GM12878 (cell line): ENCODE data around the gene MAP3K7CL. TPM values are rescaled to one million over a fixed set of nuclear protein-coding genes. Genes with fewer than 3 reads are reported as not detected.

Experiments
- ATAC-seq: fragments of 200-7000 bp; cut with Tn5 transposase; 3 replicates; pipeline ENCODE4 v1.9.1; 2020; ENCODE audit warnings: mild to moderate bottlenecking, moderate library complexity
- BruUV-seq: library from RNA; stranded (reverse); fragments of 400-500 nt; replicated peaks from 2 replicates; lab custom pipeline; 2021; lab: Mats Ljungman, UMichigan
- CTCF ChIA-PET: fragments of 300-600 bp; sonication (Branson Sonifier 250); formaldehyde crosslinking; extraction: SDS; loops from one replicate; lab custom pipeline; 2021; ENCODE audit warnings: inconsistent platforms; lab: Yijun Ruan, JAX
- POLR2A ChIA-PET: fragments of 350-600 bp; formaldehyde crosslinking; extraction: SDS; loops from one replicate; lab custom pipeline; 2021; ENCODE audit warnings: inconsistent platforms; lab: Charles Lee
- RAD21 ChIA-PET: fragments of 300-600 bp; sonication (Branson Sonifier 250); formaldehyde crosslinking; loops from one replicate; lab custom pipeline; 2023; ENCODE audit warnings: antibody characterized with exemption; ENCODE audit not compliant: unreplicated experiment; lab: Charles Lee
- SMC1A ChIA-PET: fragments of 300-600 bp; sonication (Branson Sonifier 250); formaldehyde crosslinking; loops from one replicate; lab custom pipeline; 2023; ENCODE audit not compliant: unreplicated experiment, uncharacterized antibody; lab: Charles Lee
- DNase-seq: peaks from one replicate; pipeline ENCODE4 v3.0.0-alpha.2; 2011; ENCODE audit warnings: low read depth, low spot score
- FAIRE-seq: peaks from 3 replicates; lab custom pipeline; 2011; peaks lifted over from hg19 to GRCh38; lab: Jason Lieb, UNC
- H2AFZ ChIP-seq: 2 replicates; pipeline ENCODE4 v1.6.0; 2011; ENCODE audit warnings: low read depth, low read length, control low read depth; ENCODE audit not compliant: control insufficient read depth
- H3K27ac ChIP-seq: 2 replicates; pipeline ENCODE4 v1.5.1; 2011; ENCODE audit warnings: control low read depth; ENCODE audit not compliant: control insufficient read depth, insufficient read depth
- H3K27me3 ChIP-seq, 2 experiments: replicated peaks in 1 of 2; 2 replicates each; pipeline versions ENCODE4 v1.6.0 to v1.6.1; 2011; ENCODE audit warnings: low read length in 1 of 2; ENCODE audit not compliant: control insufficient read depth in 2 of 2, insufficient read depth in 2 of 2
- H3K36me3 ChIP-seq, 2 experiments: 2 replicates each; pipeline ENCODE4 v1.5.1; 2011; ENCODE audit warnings: low read length in 1 of 2; ENCODE audit not compliant: control insufficient read depth in 2 of 2, insufficient read depth in 2 of 2
- H3K4me1 ChIP-seq: 2 replicates; pipeline ENCODE4 v1.6.1; 2011; ENCODE audit warnings: mild to moderate bottlenecking, low read length, moderate library complexity, mixed read lengths; ENCODE audit not compliant: control insufficient read depth, insufficient read depth
- H3K4me2 ChIP-seq: 2 replicates; pipeline ENCODE4 v1.6.0; 2011; ENCODE audit warnings: control low read depth; ENCODE audit not compliant: control insufficient read depth, insufficient read depth
- H3K4me3 ChIP-seq: fragments of 200-600 bp; sonication (generic); 2 replicates; pipeline ENCODE4 v1.5.1; 2016
- H3K79me2 ChIP-seq: 2 replicates; pipeline ENCODE4 v1.6.0; 2011; ENCODE audit warnings: low read length; ENCODE audit not compliant: control insufficient read depth, insufficient read depth
- H3K9ac ChIP-seq: 2 replicates; pipeline ENCODE4 v1.8.0; 2011; ENCODE audit warnings: low read length, control low read depth, mixed read lengths; ENCODE audit not compliant: control insufficient read depth, insufficient read depth
- H3K9me3 ChIP-seq: replicated peaks from 3 replicates; pipeline ENCODE4 v1.5.1; 2011; ENCODE audit warnings: mild to moderate bottlenecking, low read length; ENCODE audit not compliant: control insufficient read depth, insufficient read depth
- H4K20me1 ChIP-seq: 2 replicates; pipeline ENCODE4 v1.6.0; 2011; ENCODE audit not compliant: control insufficient read depth, insufficient read depth
- ASH2L ChIP-seq: fragments of 300-600, 200-600 bp; sonication (generic); IDR thresholded peaks from 2 replicates; pipeline ENCODE4 v1.6.1; 2017; ENCODE audit warnings: low read depth, mild to moderate bottlenecking, borderline replicate concordance
- BHLHE40 ChIP-seq, 2 experiments: fragments of 450-650 bp in 1 of 2; IDR thresholded peaks; 2 replicates each; pipeline ENCODE4 v1.6.1; 2011 to 2017; ENCODE audit warnings: low read depth in 2 of 2, borderline replicate concordance in 1 of 2, improper control_type of control experiment in 1 of 2, low read length in 1 of 2, mild to moderate bottlenecking in 1 of 2
- CHD2 ChIP-seq: IDR thresholded peaks from 2 replicates; pipeline ENCODE4 v1.6.1; 2011; ENCODE audit warnings: low read depth, low read length, improper control_type of control experiment, borderline replicate concordance
- CREB1 ChIP-seq: IDR thresholded peaks from 2 replicates; pipeline ENCODE4 v1.6.1; 2012; ENCODE audit warnings: low read depth, mild to moderate bottlenecking, inconsistent platforms
- IKZF1 ChIP-seq: fragments of 450-650 bp; conservative IDR thresholded peaks from 2 replicates; pipeline ENCODE4 v1.6.1; 2017; ENCODE audit warnings: antibody characterized with exemption, mild to moderate bottlenecking
- KAT2A ChIP-seq: conservative IDR thresholded peaks from 2 replicates; pipeline ENCODE4 v1.6.1; 2011; ENCODE audit warnings: low read depth, low read length; ENCODE audit not compliant: control insufficient read depth
- MTA2 ChIP-seq: fragments of 450-650 bp; IDR thresholded peaks from 2 replicates; pipeline ENCODE4 v1.6.1; 2016; ENCODE audit warnings: low read depth, mild to moderate bottlenecking, moderate library complexity
- MTA3 ChIP-seq: IDR thresholded peaks from 2 replicates; pipeline ENCODE4 v1.6.1; 2012; ENCODE audit warnings: low read length, inconsistent platforms, borderline replicate concordance
- NFIC ChIP-seq: IDR thresholded peaks from 2 replicates; pipeline ENCODE4 v1.6.1; 2012; ENCODE audit warnings: low read depth, mild to moderate bottlenecking, inconsistent platforms, low read length, moderate library complexity
- PAX8 ChIP-seq: fragments of 450-650 bp; IDR thresholded peaks from 2 replicates; pipeline ENCODE4 v1.6.1; 2017; ENCODE audit warnings: mild to moderate bottlenecking, moderate library complexity
- ZNF384 ChIP-seq: IDR thresholded peaks from 2 replicates; pipeline ENCODE4 v1.6.1; 2012; ENCODE audit warnings: low read depth, mild to moderate bottlenecking, low read length, improper control_type of control experiment, borderline replicate concordance
- ZSCAN29 ChIP-seq: fragments of 450-650 bp; IDR thresholded peaks from 2 replicates; pipeline ENCODE4 v1.6.1; 2017; ENCODE audit warnings: mild to moderate bottlenecking, moderate library complexity
- WGBS: methylation state at CpG from one replicate; pipeline ENCODE4 v1.1.6; 2016; ENCODE audit warnings: low lambda C conversion rate; ENCODE audit not compliant: insufficient replicate concordance, insufficient coverage; ENCODE audit errors: missing lambda C conversion rate; 5-methylcytosine and 5-hydroxymethylcytosine counted together
- in situ Hi-C: fragments of 300-500 bp; cut with MboI; formaldehyde crosslinking; loops from 9 replicates; pipeline ENCODE4 v1.14.3; 2018; ENCODE audit warnings: mixed read lengths
- intact Hi-C: fragments of 100-400 bp; cut with micrococcal nuclease; formaldehyde crosslinking; loops from one replicate; pipeline ENCODE4 v1.14.2; 2022; ENCODE audit not compliant: unreplicated experiment
- polyA plus RNA-seq, 11 experiments: library from polyadenylated mRNA; depleted of rRNA in 4 of 11; unstranded in 6 of 11; stranded (reverse) in 5 of 11; fragments of >200 nt; fragmentation: Nextera tagmentation in 4 of 11; fragmentation: Illumina TruSeq in 1 of 11; extraction: Ambion mirVana in 4 of 11; extraction: Trizol in 1 of 11; gene quantifications; 1 replicate in 1 of 11; 2 replicates in 10 of 11; pipeline versions ENCODE4 v1.2.1 to v1.2.3, GENCODE V29; 2011 to 2016; ENCODE audit warnings: inconsistent platforms in 2 of 11, missing spikeins in 2 of 11, low read depth in 1 of 11
- total RNA-seq, 4 experiments: library from RNA; depleted of rRNA in 3 of 4; stranded (reverse); fragments of >200 nt in 3 of 4; fragmentation: Illumina TruSeq in 1 of 4; extraction: Trizol in 1 of 4; gene quantifications; 2 replicates each; pipeline versions ENCODE4 v1.2.1 to v1.2.3, GENCODE V29; 2013 to 2021
- TF ChIP-seq, protein P1 (sequence below): fragments of 450-650 bp; IDR thresholded peaks from 2 replicates; pipeline ENCODE4 v1.6.1; 2017; ENCODE audit warnings: low read depth, mild to moderate bottlenecking, moderate library complexity
- TF ChIP-seq, protein P2 (sequence below): fragments of 150-350 bp; IDR thresholded peaks from 2 replicates; pipeline ENCODE4 v1.6.1; 2014; ENCODE audit warnings: mild to moderate bottlenecking, low read depth, low read length
- TF ChIP-seq, protein P3 (sequence below): IDR thresholded peaks from 2 replicates; pipeline ENCODE4 v1.6.1; 2011; ENCODE audit warnings: low read depth, mild to moderate bottlenecking, low read length, moderate library complexity, borderline replicate concordance; ENCODE audit errors: extremely low read depth

The MAP3K7CL gene
- total and polyA plus RNA-seq, 10 of the 15 experiments (the other 5 are each of a cell fraction or from before 2014, with no cell fraction given) = 3.2 to 19.7 (median 6.6) TPM

- TF ChIP-seq, protein P1, sequence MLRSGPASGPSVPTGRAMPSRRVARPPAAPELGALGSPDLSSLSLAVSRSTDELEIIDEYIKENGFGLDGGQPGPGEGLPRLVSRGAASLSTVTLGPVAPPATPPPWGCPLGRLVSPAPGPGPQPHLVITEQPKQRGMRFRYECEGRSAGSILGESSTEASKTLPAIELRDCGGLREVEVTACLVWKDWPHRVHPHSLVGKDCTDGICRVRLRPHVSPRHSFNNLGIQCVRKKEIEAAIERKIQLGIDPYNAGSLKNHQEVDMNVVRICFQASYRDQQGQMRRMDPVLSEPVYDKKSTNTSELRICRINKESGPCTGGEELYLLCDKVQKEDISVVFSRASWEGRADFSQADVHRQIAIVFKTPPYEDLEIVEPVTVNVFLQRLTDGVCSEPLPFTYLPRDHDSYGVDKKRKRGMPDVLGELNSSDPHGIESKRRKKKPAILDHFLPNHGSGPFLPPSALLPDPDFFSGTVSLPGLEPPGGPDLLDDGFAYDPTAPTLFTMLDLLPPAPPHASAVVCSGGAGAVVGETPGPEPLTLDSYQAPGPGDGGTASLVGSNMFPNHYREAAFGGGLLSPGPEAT = no peak
- TF ChIP-seq ZSCAN29 (no peak), IKZF1 (no peak)
Measured at GRCh38 chr21:29098156-29098555, 32.3 kb upstream of the MAP3K7CL start (continued).

GRCh38 chr21:29102791-29103257, 27.6 kb upstream of the MAP3K7CL start:
- Histone ChIP-seq H4K20me1 (no peaks in the 10 kb centered on the region), H3K27ac (no peak overlapping the region), H3K4me3 (no peak overlapping the region), H3K4me2 (no peak overlapping the region), H3K9ac (no peak overlapping the region), H2AFZ (no peak overlapping the region), H3K36me3 (no peaks in the 10 kb centered on the region; a peak in 1 of 4 replicates), H3K79me2 (no peaks in the 10 kb centered on the region), H3K27me3 (no peaks in the 10 kb centered on the region), H3K4me1 (peaks cover 13% of the 10 kb centered on the region), H3K9me3 (no peaks in the 10 kb centered on the region)
- TF ChIP-seq CHD2 (no peak), BHLHE40 (IDR thresholded peaks at IDR 0.05; ENCODE audit: borderline replicate concordance in 1 of 2, low read depth in 2 of 2, low read length in 1 of 2) (no peak), ZNF384 (no peak), PAX8 (no peak), ASH2L (no peak), MTA3 (no peak), MTA2 (no peak), CREB1 (no peak), NFIC (no peak), KAT2A (no peak)
- TF ChIP-seq, protein P2, sequence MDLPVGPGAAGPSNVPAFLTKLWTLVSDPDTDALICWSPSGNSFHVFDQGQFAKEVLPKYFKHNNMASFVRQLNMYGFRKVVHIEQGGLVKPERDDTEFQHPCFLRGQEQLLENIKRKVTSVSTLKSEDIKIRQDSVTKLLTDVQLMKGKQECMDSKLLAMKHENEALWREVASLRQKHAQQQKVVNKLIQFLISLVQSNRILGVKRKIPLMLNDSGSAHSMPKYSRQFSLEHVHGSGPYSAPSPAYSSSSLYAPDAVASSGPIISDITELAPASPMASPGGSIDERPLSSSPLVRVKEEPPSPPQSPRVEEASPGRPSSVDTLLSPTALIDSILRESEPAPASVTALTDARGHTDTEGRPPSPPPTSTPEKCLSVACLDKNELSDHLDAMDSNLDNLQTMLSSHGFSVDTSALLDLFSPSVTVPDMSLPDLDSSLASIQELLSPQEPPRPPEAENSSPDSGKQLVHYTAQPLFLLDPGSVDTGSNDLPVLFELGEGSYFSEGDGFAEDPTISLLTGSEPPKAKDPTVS = no peak
- TF ChIP-seq, protein P3, sequence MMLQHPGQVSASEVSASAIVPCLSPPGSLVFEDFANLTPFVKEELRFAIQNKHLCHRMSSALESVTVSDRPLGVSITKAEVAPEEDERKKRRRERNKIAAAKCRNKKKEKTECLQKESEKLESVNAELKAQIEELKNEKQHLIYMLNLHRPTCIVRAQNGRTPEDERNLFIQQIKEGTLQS = no peak
- ChIA-PET POLR2A (interaction anchor here (1.1 kb wide), 1 partner anchor 22 kb away, joined by 3 read pairs; no protein-coding TSS in a partner anchor), CTCF (no interaction called here), SMC1A (interaction anchor here (0.9 to 4.5 kb wide), 5 partner anchors 13 to 28 kb away, joined by 3 to 37 read pairs (median 3); partner anchors contain the start of gene MAP3K7CL), RAD21 (interaction anchor here (1.3 to 1.5 kb wide), 3 partner anchors 10 to 22 kb away, joined by 3 to 4 read pairs (median 3); no protein-coding TSS in a partner anchor)
- DNase-seq (no peak), ATAC-seq (no peak), FAIRE-seq (no peak)
- no TSS peak for BruUV-seq
- in situ Hi-C loops (no loop called here), intact Hi-C loops (no loop called here)
- 97% methylated on average over 2 of the region's 2 CpGs for WGBS
